GM21717 (cell line): ENCODE measurements around the gene ORMDL2.
"Not testable (repeated sequence)": the region's sequence is repeated elsewhere in the genome, so short reads cannot be mapped to it uniquely, and the experiment has no call there.

ENCODE experiments used
- ATAC-seq: cut with Tn5 transposase; IDR thresholded peaks from one replicate; pipeline ENCODE4 v1.9.1; 2021; ENCODE audit warnings: mild to moderate bottlenecking, moderate library complexity; ENCODE audit not compliant: unreplicated experiment

ORMDL2 gene

DNA sequence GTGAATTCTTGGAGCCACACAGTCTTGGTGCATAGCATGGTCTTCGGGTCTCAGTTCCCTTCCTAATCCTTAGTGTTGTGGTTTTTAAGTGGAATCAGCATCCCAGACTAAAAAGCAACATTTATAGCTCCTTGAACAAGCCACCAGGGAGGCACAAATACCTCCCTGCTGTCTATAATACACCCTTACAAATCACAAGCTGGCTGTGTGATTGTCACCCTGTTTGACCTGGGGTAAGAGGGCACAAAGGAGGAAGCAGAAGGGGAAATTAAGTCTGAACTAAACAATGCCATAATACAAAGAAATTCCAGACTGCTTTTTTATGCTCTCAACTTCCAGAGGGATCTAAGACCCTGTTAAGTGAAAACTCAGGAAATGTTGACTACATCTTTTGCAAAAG lies 32.6 kb downstream of the ORMDL2 start:
- ATAC-seq: no peak

DNA sequence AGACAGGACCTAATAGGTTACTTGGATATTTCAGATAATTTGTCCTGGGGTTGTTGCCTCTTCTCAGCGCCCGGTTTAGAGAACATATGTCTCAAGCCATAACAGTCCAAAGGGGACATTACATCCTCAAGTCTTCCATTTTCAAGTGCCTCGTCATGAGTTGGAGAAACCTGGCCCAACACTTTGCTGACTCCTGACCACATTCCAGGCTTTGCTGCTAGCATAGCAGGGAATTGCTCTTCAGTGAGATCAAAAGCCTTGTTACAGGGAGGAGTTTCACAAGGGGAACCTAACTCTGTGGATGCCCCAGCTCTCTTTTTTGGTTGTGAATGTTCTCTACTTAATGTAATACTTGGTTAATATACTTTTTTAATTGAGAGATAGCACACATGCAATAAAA lies 33.1 kb downstream of the ORMDL2 start:
- ATAC-seq: no peak

DNA sequence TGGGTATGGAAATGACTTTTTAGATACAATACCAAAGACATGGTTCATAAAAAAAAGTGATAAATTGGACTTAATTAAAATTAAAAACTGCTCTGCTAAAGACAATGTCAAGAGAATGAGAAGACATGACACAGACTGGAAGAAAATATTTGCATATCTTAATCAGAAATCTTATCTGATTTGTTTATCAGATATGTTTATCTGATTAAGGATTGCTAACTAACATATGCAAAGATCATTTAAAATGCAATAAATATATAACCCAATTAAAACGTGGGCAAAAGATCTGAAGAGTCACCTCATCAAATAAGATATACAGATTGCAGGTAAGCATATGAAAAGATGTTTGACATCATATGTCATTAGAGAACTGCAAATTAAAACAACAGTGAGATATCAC lies 34.9 kb downstream of the ORMDL2 start:
- no peak for ATAC-seq

DNA sequence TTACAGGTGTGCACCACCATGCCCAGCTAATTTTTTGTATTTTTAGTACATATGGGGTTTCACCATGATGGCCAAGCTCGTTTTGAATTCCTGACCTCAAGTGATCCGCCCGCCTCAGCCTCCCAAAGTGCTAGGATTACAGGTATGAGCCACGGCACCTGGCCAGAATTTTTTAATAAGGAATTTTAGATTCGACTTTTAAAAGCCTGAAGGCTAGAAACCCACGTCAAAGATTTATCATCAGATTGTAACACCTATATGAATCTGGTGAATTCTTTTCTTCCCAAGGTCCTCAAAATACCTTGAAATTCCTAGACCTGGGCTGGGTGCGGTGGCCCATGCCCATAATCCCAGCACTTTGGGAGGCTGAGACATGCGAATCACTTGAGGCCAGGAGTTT lies 43.6 kb downstream of the ORMDL2 start:
- no peak for ATAC-seq

DNA sequence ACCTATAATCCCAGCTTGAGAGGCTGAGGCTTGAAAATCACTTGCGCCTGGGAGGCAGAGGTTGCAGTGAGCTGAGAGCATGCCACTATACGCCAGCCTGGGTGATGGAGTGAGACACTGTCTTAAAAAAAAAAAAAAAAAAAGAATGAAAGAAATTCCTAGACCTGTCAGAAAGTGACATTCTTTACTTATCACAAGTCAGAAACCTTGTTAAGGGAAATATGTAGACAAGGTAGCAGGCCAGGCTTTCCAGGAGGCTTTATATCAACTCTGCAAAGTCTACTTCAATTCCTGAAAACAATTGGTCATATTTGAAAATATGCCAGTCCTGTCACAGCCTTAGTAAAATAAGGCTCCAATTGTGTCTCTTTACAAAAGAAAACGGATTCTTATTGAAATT lies 44.0 kb downstream of the ORMDL2 start:
- ATAC-seq: no peak

DNA sequence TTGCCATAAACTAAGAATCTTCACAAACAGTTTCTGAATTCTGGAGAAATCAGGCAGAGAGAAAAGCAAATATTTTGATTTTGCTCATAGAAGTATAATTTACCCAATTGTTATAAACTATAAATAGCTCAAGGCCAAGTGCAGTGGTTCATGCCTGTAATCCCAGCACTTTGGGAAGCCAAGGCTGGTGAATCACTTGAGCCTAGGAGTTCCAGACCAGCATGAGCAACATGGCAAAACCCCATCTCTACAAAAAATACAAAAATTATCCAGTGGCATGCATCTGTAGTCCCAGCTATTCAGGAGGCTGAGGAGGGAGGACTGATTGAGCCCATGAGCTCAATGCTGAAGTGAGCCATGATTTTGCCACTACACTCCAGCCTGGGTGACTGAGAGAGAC lies 44.4 kb downstream of the ORMDL2 start:
- no peak for ATAC-seq

DNA sequence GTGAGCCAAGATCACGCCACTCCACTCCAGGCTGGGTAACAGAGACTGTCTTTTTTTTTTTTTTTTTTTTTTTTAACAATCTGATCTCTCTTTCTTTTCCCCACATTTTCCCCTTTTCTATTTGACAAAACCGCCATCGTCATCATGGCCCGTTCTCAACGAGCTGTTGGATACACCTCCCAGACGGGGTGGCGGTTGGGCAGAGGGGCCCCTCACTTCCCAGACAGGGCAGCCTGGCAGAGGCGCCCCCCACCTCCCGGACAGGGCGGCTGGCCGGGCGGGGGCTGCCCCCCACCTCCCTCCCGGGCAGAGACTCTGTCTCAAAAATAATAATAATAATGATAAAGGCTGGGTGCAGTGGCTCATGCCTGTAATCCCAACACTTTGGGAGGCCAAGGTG lies 45.1 kb downstream of the ORMDL2 start:
- ATAC-seq: not testable (repeated sequence)

DNA sequence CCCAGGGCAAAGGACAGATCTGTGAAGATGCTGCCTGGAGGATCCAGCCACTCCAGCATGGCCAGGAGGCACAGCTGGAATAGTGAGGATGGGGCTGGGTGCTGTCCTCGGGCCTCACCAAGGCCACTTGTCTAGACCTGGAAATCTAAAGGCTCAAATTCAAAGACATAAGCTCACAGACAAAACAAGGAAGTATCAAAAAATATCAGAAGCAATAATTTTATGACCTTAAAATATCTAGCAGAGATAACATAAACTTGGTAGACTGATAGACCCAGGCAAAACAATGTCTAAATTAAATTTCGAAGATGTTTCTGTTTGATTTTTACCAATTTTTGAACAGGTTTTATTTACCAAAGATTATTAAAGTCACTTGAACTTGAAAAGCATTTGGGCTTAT lies 47.5 kb downstream of the ORMDL2 start:
- ATAC-seq: no peak

DNA sequence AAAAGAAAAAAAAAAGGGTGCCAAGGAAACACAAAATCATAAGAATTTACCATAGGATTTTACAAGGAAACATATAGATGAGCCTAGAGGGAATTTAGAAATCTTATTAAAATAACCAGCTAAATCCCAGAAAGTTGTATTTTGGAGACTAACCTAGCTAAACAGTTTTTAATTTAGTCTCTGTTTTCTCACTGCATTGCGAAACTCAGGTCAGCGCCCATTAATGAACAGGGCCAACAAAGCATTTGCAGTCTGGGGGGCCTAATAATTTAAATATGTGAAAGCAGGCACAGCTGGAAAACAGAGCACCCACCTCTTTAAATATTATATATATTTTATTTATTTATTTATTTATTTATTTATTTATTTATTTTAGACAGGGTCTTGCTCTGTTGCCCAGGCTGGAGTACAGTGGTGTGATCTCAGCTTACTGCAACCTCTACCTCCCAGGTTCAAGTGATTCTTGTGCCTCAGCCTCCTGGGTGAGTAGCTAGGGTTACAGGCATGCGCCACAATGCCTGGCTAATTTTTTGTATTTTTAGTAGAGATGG lies 48.7 kb downstream of the ORMDL2 start:
- ATAC-seq: not testable (repeated sequence)
